ENCODE results near the gene KANK2. TPM values are rescaled to one million over a fixed set of nuclear protein-coding genes. Genes with fewer than 3 reads are reported as not detected.

Gene KANK2
- total and polyA plus RNA-seq, 2 of the 8 experiments (the other 6 are each of a cell fraction or from before 2014, with no cell fraction given), result 25.2 to 42.3 TPM

- no peak overlapping the region for H4K91ac ChIP-seq (replicated peaks; ENCODE audit: insufficient read length, low read length)
- no peak overlapping the region for H4K5ac ChIP-seq (ENCODE audit: insufficient read length, low read depth, low read length)
- no peaks in the 10 kb centered on the region for H3K79me1 ChIP-seq (ENCODE audit: low read depth, low read length)
- CTCF ChIA-PET (ENCODE audit: partially characterized antibody), result interaction anchor here (2.6 kb wide), 1 partner anchor 12 kb away, joined by 9 read pairs; no protein-coding TSS in a partner anchor
- no peak overlapping the region for H3K27ac ChIP-seq (ENCODE audit: low read depth, low read length)
- H3K14ac ChIP-seq (ENCODE audit: insufficient read length), result no peak overlapping the region
- H3K23ac ChIP-seq (ENCODE audit: insufficient read length), result no peak overlapping the region
- H2BK20ac ChIP-seq (ENCODE audit: low read length), result no peak overlapping the region
- no peaks in the 10 kb centered on the region for H3K27me3 ChIP-seq (replicated peaks in 1 of 4; ENCODE audit: control insufficient read depth in 3 of 4, extremely low read depth in 1 of 4, insufficient read depth in 3 of 4, low read length in 3 of 4)
- peaks cover 6 to 9% of the 10 kb centered on the region in 2 experiments for H4K20me1 ChIP-seq (replicated peaks in 1 of 2; ENCODE audit: control insufficient read depth in 1 of 2, insufficient read depth in 2 of 2, low read length in 2 of 2)
- no peak overlapping the region for H3K4ac ChIP-seq (replicated peaks; ENCODE audit: insufficient read length, low read depth, low read length)
- no peak overlapping the region for H2BK120ac ChIP-seq (replicated peaks; ENCODE audit: low read depth, low read length)
- no peak overlapping the region for H3K56ac ChIP-seq (replicated peaks; ENCODE audit: insufficient read length, low read depth, low read length)
- no peak overlapping the region for H2BK5ac ChIP-seq (ENCODE audit: low read depth, low read length)
- H3K36me3 ChIP-seq (ENCODE audit: control insufficient read depth in 2 of 4, insufficient read depth in 4 of 4, low read length in 3 of 4), result peaks cover 2 to 14% (median 8%) of the 10 kb centered on the region in 4 experiments; a peak in 6 of 8 replicates
- DNase-seq (ENCODE audit: low read depth in 1 of 2, low spot score in 2 of 2) (no peak), FAIRE-seq (no peak)
- POLR2A ChIA-PET (ENCODE audit: partially characterized antibody), result interaction anchor here (0.6 to 2.3 kb wide), 4 partner anchors 11 to 480 kb away, joined by 3 to 9 read pairs (median 3); no protein-coding TSS in a partner anchor
- no peaks in the 10 kb centered on the region for H3K9me3 ChIP-seq (ENCODE audit: insufficient read depth in 2 of 2, low read depth in 1 of 2, low read length in 1 of 2)
- H3K18ac ChIP-seq (ENCODE audit: extremely low read depth, low read length), result no peak overlapping the region
- no peak overlapping the region for H3K4me2 ChIP-seq (ENCODE audit: insufficient read depth in 1 of 2, low read depth in 2 of 2, low read length in 2 of 2)
- no peak overlapping the region for H3K9ac ChIP-seq (replicated peaks in 1 of 4; ENCODE audit: extremely low read depth in 1 of 4, low read depth in 3 of 4, low read length in 3 of 4)
- no peak overlapping the region for H4K8ac ChIP-seq (ENCODE audit: extremely low read depth, insufficient read depth, low read length)
- H3K4me1 ChIP-seq (replicated peaks in 1 of 4; ENCODE audit: control insufficient read depth in 3 of 4, insufficient read depth in 4 of 4, low read length in 3 of 4), result no peaks in the 10 kb centered on the region
- no peaks in the 10 kb centered on the region for H3K23me2 ChIP-seq (ENCODE audit: low read depth, low read length)
- no peak overlapping the region for H2BK12ac ChIP-seq (ENCODE audit: low read depth, low read length)
- no peak overlapping the region for H2BK15ac ChIP-seq (ENCODE audit: low read length)
- WGBS, 2 experiments (ENCODE audit: extremely low coverage in 1 of 2, insufficient coverage in 1 of 2, insufficient read length in 1 of 2, insufficient replicate concordance in 2 of 2, low coverage in 1 of 2, low lambda C conversion rate in 2 of 2, missing lambda C conversion rate in 1 of 2), result 83% methylated on average over 6 of the region's 7 CpGs; no CpG with 5 or more reads in 1 of the 2 experiments
- no peak overlapping the region for H2AFZ ChIP-seq (ENCODE audit: low read length)
- H2AK5ac ChIP-seq (ENCODE audit: low read depth, low read length), result no peak overlapping the region
- H3K79me2 ChIP-seq (ENCODE audit: control insufficient read depth in 1 of 2, insufficient read depth in 2 of 2, low read length in 2 of 2), result no peaks in the 10 kb centered on the region
- H3K4me3 ChIP-seq (ENCODE audit: extremely low read depth in 1 of 4, insufficient read depth in 2 of 4, low read depth in 3 of 4, low read length in 4 of 4), result no peak overlapping the region
- TF ChIP-seq CHD1 (IDR thresholded peaks at IDR 0.05; ENCODE audit: low read depth, low read length), result no peak
- TF ChIP-seq SUZ12 (IDR thresholded peaks at IDR 0.05; ENCODE audit: low read length), result no peak
- TF ChIP-seq SP2 (IDR thresholded peaks at IDR 0.05; ENCODE audit: low read length), result no peak
These were observed 33.5 kb upstream of the KANK2 start for GRCh38 chr19:11230621-11231386.

Measured in H1 (cell line).